T-helper 2 cell treated with Interferon-gamma antibody and Interleukin-4, amounts not matched to agents 5 μg/mL and 100 μg/mL, for 36 hours (primary cell): ENCODE measurements around the gene TEDC1.

ENCODE experiments used
- DNase-seq: peaks from one replicate; pipeline ENCODE4 v3.0.0; 2021; ENCODE audit warnings: low spot score
- H3K27ac Mint-ChIP-seq: one replicate; pipeline ENCODE4 v1.8.0; 2021; ENCODE audit warnings: mild to moderate bottlenecking, mixed read lengths
- H3K27me3 Mint-ChIP-seq: one replicate; pipeline ENCODE4 v1.8.0; 2021; ENCODE audit warnings: low read depth, mixed read lengths
- H3K36me3 Mint-ChIP-seq: one replicate; pipeline ENCODE4 v1.8.0; 2021; ENCODE audit warnings: low read depth, mixed read lengths
- H3K4me1 Mint-ChIP-seq: one replicate; pipeline ENCODE4 v1.8.0; 2021; ENCODE audit warnings: low read depth, mixed read lengths
- H3K4me3 Mint-ChIP-seq: one replicate; pipeline ENCODE4 v1.8.0; 2022; ENCODE audit warnings: mild to moderate bottlenecking, moderate library complexity, mixed read lengths
- H3K9me3 Mint-ChIP-seq: one replicate; pipeline ENCODE4 v1.8.0; 2021; ENCODE audit warnings: mixed read lengths

Gene TEDC1

GRCh38 chr14:105519946-105520698 is 29.1 kb downstream of the TEDC1 start:
- Mint-ChIP-seq H3K27ac (no peak overlapping the region), H3K27me3 (peaks cover 32% of the 10 kb centered on the region), H3K36me3 (no peaks in the 10 kb centered on the region), H3K4me1 (no peaks in the 10 kb centered on the region), H3K9me3 (no peaks in the 10 kb centered on the region), H3K4me3 (no peak overlapping the region)
- DNase-seq: no peak

DNA sequence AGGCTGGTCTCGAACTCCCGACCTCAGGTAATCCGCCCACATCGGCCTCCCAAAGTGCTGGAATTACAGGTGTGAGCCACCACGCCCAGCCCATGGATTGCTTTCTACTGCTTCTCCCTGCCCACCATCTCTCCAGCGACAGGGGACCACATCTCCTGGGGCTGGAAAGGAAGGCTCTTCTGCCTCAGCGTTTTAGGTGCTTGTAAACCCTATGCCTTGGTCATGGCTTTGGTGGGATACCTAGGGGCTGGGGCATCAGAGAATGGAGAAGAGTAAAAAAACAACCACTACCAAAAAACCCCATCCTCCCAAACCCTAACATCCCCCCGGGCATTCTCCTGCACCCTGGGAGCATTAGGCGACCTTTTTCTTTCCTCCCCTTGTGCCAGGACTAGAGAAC is 34.3 kb downstream of the TEDC1 start:
- Mint-ChIP-seq H3K36me3 (no peaks in the 10 kb centered on the region), H3K27me3 (peaks cover 31% of the 10 kb centered on the region), H3K9me3 (no peaks in the 10 kb centered on the region), H3K4me3 (peak overlapping the region; percentile 49), H3K27ac (no peak overlapping the region), H3K4me1 (peaks cover 8% of the 10 kb centered on the region)
- DNase-seq: no peak

- Mint-ChIP-seq H3K4me3 (peak within 1 kb of the TSS; percentile 75), H3K36me3 (no peaks in the 10 kb centered on the region), H3K27me3 (peaks cover 31% of the 10 kb centered on the region), H3K27ac (peak within 1 kb of the TSS; percentile 41), H3K4me1 (peaks cover 8% of the 10 kb centered on the region), H3K9me3 (no peaks in the 10 kb centered on the region)
- peak; percentile 43 for DNase-seq
Observed at GRCh38 chr14:105525861-105526775, 35.1 kb downstream of the TEDC1 start, which contains the start of gene TMEM121. TSS of gene TMEM121 (plus strand) at chr14:105526583. CDS start at chr14:105528835, 2,252 bp downstream.

DNA sequence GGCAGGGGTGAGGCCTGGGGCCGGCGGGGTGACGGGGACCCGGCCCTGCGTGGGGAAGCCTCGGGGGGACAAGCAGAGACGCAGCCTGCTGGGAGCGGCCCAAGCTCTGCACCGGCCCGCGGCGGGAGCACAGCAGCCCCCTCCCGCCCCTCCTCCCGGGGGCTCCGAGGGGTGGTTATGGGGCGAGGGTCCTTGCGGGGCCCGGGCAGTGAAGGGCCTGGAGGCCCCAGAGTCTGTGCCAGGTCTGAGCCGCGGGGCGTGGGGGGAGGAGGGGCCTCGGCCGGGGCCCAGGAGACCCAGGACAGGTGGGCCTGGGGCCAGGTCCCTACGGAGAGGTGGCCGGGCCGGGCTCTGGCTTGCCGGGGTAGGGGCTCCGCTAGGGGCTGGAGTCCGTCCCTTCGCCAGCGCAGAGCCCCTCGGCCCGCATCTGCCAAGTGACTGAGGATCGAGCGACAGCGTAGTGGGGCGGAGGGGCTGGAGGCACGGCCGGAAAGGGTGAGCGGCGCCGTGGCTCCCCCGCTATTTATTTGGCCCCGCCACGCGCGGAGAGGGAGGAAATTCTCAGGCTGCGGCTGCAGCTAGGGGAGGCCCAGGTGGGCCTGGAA is 35.8 kb downstream of the TEDC1 start:
- H3K27me3 Mint-ChIP-seq: peaks cover 31% of the 10 kb centered on the region
- H3K36me3 Mint-ChIP-seq: no peaks in the 10 kb centered on the region
- H3K27ac Mint-ChIP-seq: peak overlapping the region; percentile 41
- peak overlapping the region; percentile 75 for H3K4me3 Mint-ChIP-seq
- no peaks in the 10 kb centered on the region for H3K9me3 Mint-ChIP-seq
- no peak for DNase-seq
- H3K4me1 Mint-ChIP-seq: peaks cover 8% of the 10 kb centered on the region

DNA sequence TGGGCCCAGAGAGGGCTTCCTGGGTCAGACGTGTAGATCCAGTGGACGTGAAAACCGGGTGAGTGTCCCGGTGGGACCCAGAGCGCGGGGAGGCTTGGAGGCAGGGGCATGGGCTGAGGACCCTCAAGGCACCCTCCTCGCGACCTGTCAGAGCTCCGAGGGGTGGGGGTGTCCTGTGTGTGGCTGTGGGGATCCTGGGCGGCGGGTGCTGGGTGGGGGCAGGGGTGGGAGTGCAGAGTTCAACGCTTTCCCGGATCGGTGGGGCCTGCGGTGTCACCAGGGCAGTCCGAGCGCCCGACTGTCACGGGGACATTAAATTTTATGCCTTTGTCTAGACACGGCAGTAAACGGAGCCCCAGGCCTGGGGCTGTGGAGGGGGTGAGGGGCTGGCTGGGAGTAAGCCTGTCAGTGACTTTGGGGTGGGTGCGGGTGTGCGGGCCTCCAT is 36.4 kb downstream of the TEDC1 start:
- H3K9me3 Mint-ChIP-seq: no peaks in the 10 kb centered on the region
- peak overlapping the region; percentile 75 for H3K4me3 Mint-ChIP-seq
- no peaks in the 10 kb centered on the region for H3K36me3 Mint-ChIP-seq
- peaks cover 31% of the 10 kb centered on the region for H3K27me3 Mint-ChIP-seq
- H3K27ac Mint-ChIP-seq: peak overlapping the region; percentile 41
- peaks cover 8% of the 10 kb centered on the region for H3K4me1 Mint-ChIP-seq
- DNase-seq: no peak

DNA sequence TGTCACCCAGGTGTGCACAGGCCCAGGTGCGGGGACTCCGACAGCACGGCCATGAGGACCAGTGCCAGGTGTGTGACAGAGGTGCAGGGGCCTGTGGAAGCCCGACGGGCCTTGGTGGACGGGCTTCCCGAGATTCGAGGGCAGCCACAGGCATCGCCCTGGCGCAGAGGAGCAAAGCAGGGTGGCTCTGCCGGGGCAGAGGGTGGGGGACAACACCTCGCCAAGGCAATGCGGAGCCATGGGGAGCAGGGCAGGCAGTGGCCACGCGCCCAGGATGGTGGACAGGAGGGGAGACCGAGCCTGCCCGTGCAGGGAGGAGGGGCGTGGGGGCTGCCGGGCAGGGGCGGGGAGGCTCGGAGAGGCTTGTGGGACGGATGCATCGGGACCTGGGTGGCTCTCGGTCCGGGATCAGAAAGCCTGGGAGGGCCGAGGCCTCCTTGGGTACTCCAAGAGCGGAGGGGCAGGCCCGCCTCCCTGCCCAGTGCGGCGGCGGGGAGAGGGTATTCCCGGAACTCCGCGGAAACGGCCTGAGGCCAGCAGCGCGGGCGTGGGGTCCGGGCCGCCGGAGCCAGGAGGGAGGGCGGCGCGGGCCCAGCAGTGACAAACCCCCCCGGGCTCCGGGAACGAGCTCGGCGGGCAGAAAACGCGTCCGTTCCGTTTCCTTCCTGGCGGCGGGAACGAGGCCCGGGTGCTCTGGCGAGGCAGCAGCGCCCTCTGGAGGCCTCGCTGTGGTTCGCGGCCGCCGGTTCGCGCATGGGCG is 37.0 kb downstream of the TEDC1 start:
- Mint-ChIP-seq H3K27me3 (peaks cover 30% of the 10 kb centered on the region), H3K27ac (peak overlapping the region; percentile 55), H3K36me3 (no peaks in the 10 kb centered on the region), H3K4me3 (peak overlapping the region; percentile 75), H3K9me3 (no peaks in the 10 kb centered on the region), H3K4me1 (peaks cover 8% of the 10 kb centered on the region)
- peak; percentile 79 for DNase-seq

- Mint-ChIP-seq H3K4me3 (peak overlapping the region; percentile 73), H3K4me1 (peaks cover 8% of the 10 kb centered on the region), H3K27me3 (peaks cover 27% of the 10 kb centered on the region), H3K27ac (peak overlapping the region; percentile 73), H3K9me3 (no peaks in the 10 kb centered on the region), H3K36me3 (no peaks in the 10 kb centered on the region)
- peak; percentile 48 for DNase-seq
Observed at GRCh38 chr14:105528586-105529318, 37.7 kb downstream of the TEDC1 start.

DNA sequence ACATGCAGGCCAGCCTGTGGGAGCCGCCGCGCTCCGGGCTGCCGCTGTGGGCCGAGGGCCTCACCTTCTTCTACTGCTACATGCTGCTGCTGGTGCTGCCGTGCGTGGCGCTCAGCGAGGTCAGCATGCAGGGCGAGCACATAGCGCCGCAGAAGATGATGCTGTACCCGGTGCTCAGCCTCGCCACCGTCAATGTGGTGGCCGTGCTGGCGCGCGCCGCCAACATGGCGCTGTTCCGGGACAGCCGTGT is 38.2 kb downstream of the TEDC1 start:
- Mint-ChIP-seq H3K4me1 (peaks cover 8% of the 10 kb centered on the region), H3K4me3 (peak overlapping the region; percentile 73), H3K27ac (peak overlapping the region; percentile 73), H3K27me3 (peaks cover 25% of the 10 kb centered on the region), H3K36me3 (no peaks in the 10 kb centered on the region), H3K9me3 (no peaks in the 10 kb centered on the region)
- DNase-seq: no peak

- Mint-ChIP-seq H3K36me3 (no peaks in the 10 kb centered on the region), H3K27me3 (peaks cover 21% of the 10 kb centered on the region), H3K9me3 (no peaks in the 10 kb centered on the region), H3K27ac (no peak overlapping the region), H3K4me1 (peaks cover 8% of the 10 kb centered on the region), H3K4me3 (peak overlapping the region; percentile 73)
- DNase-seq: no peak
Observed at GRCh38 chr14:105529569-105530284, 38.7 kb downstream of the TEDC1 start.

DNA sequence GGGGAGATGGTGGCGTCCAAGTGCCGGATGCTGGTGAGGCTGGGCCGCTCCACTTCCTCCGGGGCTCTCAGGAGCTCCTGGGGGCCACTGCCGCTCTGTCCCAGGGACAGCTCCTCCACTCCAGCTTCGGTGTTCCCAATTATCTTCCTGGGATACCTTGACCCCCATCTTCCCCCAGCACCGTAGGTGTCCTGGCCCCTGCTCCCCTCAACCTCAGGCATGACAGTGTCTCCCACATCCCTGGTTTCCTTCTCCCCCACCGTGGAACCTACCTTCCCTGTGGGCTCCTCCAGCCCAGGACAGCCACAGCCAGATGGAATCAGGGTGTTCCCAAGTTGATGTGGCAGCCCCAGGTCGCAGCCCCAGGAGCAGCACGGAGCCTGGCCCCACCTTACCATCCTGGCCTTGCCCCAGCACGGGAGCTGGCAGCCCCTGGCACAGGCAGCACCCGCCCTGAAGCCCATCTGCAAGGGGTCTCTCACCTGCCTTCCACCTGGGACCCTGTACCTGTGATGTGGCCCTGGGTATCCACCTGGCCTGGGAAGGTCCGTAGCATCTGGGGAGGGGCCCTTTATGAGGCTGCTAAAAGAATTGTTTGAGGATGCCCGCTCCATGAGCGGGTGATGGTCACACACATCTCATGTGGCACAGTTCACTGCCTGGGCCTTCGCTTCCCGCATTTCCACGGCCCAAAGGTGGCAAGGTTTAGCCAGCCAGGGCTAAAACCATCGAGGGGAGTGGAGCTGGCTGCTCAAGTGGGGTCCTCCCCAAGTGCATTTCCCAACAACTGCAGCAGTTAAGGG is 39.4 kb downstream of the TEDC1 start:
- Mint-ChIP-seq H3K36me3 (no peaks in the 10 kb centered on the region), H3K27me3 (peaks cover 15% of the 10 kb centered on the region), H3K9me3 (no peaks in the 10 kb centered on the region), H3K4me1 (peaks cover 8% of the 10 kb centered on the region), H3K27ac (no peak overlapping the region), H3K4me3 (peak overlapping the region; percentile 63)
- DNase-seq: no peak

DNA sequence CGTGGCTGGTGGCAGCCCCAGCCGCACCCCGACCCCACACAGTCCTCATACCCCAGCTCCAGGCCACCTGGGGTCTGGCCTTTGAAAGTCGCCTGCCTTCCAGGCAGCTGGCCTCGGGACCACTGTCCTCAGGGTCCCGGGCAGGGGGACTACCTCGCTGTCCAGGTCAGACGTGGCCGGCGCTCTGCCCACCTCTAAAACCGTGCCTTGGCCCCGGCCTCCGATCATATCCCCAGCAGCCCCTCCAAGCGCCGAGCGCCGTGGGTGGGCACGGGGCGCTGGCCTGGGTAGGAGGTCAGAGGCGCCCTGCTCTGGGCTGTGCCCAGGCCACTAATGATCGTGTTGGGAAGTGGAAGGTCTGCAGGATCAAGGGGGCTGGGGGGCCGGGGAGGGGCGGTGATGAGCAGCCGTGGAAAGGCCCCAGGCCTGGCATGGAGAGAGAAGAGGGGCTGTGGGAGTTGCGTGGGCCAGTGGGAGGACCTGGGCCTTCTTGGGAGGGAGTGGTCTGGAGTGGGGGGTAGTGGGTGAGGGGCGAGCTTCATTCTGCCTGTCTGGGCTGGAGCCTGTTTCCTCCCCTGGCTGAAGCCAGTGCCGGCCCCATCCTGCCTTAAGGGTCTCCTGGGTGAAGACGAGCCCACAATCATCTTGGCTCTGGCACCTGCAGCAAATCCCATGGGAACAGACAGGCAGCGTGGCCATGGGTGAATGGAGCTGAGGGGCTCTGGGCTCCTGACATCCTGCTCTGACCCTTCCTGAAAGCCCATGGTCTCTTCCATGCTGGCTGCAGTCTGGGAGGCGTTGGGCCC is 40.2 kb downstream of the TEDC1 start:
- no peaks in the 10 kb centered on the region for H3K36me3 Mint-ChIP-seq
- no peaks in the 10 kb centered on the region for H3K9me3 Mint-ChIP-seq

More for the DNA sequence above, 40.2 kb downstream of the TEDC1 start:
- no peak for DNase-seq
- Mint-ChIP-seq H3K4me3 (no peak overlapping the region), H3K27me3 (peaks cover 11% of the 10 kb centered on the region), H3K27ac (no peak overlapping the region), H3K4me1 (peaks cover 5% of the 10 kb centered on the region)
